ENCODE measurements around the gene KCNH6.

The KCNH6 gene

GRCh38 chr17:63512388-63512787 lies 10.8 kb upstream of the KCNH6 start:
- no peak for DNase-seq

- no peak for DNase-seq
Observed at GRCh38 chr17:63512896-63513644, 10.1 kb upstream of the KCNH6 start.

GRCh38 chr17:63514477-63514876 lies 8.7 kb upstream of the KCNH6 start:
- DNase-seq: no peak

GRCh38 chr17:63514974-63515373 lies 8.2 kb upstream of the KCNH6 start:
- DNase-seq: no peak

GRCh38 chr17:63515426-63515825 lies 7.7 kb upstream of the KCNH6 start:
- DNase-seq: no peak

- no peak for DNase-seq
Observed at GRCh38 chr17:63516910-63517824, 6.0 kb upstream of the KCNH6 start.

- no peak for DNase-seq
Observed at GRCh38 chr17:63517825-63518534, 5.2 kb upstream of the KCNH6 start.

GRCh38 chr17:63519116-63519881 lies 3.9 kb upstream of the KCNH6 start:
- no peak for DNase-seq

GRCh38 chr17:63519972-63520882 lies 2.9 kb upstream of the KCNH6 start:
- no peak for DNase-seq

- DNase-seq: no peak
Observed at GRCh38 chr17:63524051-63524450, 893 bp downstream of the KCNH6 start.

GRCh38 chr17:63525190-63525946 lies 2.2 kb downstream of the KCNH6 start:
- DNase-seq: no peak

- DNase-seq: no peak
Observed at GRCh38 chr17:63526861-63527260, 3.7 kb downstream of the KCNH6 start.

- DNase-seq: no peak
Observed at GRCh38 chr17:63528183-63528582, 5.0 kb downstream of the KCNH6 start.

GRCh38 chr17:63529711-63530556 lies 6.8 kb downstream of the KCNH6 start:
- DNase-seq: no peak

- DNase-seq: no peak
Observed at GRCh38 chr17:63530557-63531021, 7.4 kb downstream of the KCNH6 start.

GRCh38 chr17:63531022-63531965 lies 8.1 kb downstream of the KCNH6 start:
- DNase-seq: no peak

GRCh38 chr17:63533433-63534077 lies 10.4 kb downstream of the KCNH6 start:
- no peak for DNase-seq

GRCh38 chr17:63534078-63534570 lies 11.0 kb downstream of the KCNH6 start:
- no peak for DNase-seq

Measured in effector CD4-positive, alpha-beta T cell (primary cell).